ENCODE measurements around the gene INIP.

Gene INIP, protein sequence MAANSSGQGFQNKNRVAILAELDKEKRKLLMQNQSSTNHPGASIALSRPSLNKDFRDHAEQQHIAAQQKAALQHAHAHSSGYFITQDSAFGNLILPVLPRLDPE

DNA sequence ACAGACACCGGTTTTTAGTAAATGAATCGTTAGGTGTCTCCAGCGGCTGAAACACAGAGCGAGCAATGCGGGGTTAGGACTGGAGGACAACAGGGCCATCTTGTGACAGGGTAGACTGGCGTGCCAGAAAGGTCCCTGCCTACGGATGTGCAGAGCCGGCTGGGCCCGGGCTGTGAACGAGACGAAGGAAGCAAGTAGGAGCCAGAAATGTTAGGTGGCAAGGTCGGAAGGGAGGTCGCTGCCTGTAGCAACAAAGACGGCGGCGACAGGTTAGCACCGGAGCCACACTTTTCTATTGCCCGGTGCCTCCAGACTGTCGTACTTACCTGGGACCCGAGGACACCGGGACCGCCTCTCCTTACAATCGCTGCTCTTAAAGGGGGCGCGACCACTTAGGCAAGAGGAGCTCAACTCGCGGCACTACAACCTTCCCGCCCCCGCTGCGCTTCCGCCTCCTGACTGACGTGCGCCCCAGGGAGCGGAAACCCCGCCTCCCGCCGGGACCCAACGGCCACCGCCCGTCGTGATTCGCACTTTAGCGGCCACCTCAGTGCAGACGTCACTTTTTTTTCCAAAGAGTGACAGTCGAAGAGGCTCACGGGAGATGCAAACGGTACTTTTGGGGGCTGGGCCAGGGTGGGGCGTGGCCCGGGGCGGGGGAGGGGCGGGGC is at the start of gene INIP:
Gene INIP (minus strand): TSS at position 457 of the 671 bp plus-strand sequence. CDS start 1,632 bp downstream, outside the sequence.
- DNase-seq, result peak; percentile 98

DNA sequence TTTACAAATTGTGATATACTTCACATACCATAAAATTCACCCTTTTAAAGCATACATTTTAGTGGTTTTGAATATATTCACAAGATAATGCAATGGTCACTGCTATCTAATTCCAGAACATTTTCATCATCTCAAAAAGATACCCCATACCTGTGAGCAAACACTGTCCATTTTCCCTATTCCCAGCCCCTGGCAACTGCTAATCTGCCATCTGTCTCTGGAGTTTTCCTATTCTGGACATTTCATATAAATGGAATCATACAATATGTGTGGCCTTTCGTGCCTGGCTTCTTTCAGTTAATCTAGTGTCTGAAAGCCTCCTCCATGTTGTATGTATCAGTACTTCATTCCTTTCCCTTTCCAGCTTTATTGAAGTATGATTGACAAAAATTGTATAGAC is 47.4 kb upstream of the INIP start:
- no peak for DNase-seq

DNA sequence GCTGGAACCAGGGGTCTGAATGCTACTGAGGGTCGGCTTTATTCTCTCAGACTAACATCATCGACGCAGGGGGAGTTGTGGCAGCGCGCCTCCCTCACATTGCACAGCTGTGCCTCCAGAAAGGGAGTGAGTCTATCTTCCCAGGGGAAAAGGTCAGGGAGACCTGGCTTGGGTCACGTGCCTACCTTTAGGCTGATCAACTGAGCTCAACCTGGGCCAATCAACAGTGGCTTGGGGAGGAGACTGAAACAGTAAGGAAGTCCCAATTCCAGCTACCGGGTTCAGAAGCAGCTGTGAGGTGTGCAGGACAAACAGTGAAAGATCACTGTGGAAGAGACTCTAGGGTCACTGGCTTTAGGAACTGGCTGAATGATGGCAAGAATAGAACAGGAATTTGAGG is 46.9 kb upstream of the INIP start:
- DNase-seq, result no peak

DNA sequence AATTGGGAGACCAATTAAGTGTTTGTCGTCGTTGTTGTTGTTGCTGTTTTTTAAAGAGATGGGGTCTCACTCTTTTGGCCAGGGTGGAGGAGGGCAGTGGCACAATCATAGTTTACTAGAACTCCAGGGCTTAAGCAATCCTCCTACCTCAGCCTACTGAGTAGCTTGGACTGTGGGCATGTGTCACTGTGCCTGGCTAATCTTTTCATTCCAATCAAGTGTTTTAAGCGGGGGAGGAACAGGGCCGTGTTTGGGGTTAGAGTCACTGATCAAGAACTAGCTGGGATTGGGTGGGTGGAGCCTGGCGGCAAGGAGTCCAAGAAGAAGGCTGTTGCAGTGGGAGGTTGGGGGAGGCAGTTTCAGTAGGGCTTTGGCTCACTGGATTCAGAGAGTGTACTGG is 46.4 kb upstream of the INIP start:
- no peak for DNase-seq

DNA sequence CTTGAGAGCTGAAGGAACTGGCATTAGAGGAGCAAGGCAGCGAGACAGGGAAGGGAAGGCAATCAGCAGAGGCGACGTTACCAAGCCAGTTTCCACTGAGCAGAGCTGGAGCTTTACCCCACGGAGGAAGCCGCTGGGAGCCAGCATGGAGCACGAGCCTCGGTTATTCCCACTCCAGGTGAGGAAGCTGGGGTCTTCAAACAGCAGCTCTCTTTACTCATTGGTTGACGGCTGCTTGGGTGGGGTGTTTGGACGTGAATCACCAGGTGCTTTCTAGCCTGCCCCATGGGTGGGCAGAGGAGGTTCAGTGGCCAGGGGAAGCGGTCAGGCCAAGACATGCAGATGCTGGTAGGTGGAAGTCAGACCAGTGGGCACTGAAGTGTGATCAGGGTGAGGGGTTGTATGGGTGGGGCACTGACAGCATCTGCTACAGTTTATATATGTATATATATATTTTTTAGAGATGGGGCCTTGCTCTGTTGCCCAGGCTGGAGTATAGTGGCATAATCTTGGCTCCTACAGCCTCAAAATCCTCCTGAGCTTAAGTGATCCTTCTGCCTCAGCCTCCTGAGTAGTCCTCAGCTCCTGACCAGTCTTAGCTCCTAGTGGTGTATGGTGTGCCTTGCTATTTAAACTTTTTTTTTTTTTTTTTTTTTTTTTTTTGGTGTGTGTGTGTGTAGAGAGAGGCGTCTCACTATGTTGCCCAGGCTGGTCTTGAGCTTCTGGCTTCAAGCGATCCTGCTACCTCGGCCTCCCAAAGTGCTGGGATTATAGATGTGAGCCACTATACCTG is 45.0 kb upstream of the INIP start:
- DNase-seq, result no peak

DNA sequence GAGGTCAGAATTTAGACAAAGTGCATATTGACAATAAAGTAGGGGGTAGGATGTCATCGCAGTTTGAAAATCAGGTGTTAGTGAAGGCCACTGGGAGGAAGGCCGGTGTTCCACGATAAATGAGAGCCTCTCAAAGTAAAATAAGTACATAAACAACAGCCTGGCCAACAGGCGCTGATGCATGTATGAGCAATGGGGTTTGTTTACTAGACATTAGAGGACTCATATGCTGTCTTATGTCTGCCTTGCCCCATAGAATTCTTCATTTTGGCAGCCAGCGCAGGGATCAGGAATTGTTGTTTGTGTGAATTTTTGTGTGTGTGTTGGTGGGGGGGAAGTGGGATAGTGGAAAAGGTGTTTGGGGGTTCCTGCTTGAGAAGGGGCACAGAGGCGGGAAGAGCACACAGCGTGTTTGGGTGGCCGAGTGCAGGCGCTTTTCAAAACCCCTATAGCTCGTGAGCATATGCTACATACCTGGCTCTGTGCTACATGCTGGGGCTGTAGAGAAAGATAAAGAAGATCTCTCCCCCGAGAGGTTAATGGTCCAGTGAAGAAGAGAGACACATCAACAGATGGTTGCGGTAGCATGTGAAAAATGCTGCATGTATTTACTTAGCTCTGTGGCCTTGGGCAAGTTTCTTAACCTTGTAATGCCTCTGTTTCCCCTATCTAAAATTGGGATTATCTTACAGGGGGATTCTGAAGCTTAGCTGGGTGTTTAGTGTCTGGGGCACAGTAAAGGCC is 44.2 kb upstream of the INIP start:
- no peak for DNase-seq

DNA sequence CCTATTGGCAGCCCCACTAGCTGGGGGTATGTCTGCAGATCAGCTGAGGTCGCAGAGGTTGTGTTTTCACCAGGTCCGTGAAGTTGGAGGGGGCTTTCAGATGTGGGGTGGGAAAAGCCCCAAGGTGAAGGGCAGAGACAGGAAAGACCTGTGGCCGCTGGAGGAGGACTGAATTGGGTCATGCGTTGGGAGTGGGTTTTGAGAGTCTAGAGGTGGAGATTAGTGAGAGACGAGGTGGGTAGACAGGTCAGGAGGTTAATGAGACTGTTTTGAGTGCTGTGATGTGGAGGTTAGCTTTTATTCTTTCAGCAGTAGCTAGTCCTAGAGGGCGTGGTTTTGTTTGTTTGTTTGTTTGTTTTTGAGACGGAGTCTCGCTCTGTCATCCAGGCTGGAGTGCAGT is 42.9 kb upstream of the INIP start:
- DNase-seq, result no peak

DNA sequence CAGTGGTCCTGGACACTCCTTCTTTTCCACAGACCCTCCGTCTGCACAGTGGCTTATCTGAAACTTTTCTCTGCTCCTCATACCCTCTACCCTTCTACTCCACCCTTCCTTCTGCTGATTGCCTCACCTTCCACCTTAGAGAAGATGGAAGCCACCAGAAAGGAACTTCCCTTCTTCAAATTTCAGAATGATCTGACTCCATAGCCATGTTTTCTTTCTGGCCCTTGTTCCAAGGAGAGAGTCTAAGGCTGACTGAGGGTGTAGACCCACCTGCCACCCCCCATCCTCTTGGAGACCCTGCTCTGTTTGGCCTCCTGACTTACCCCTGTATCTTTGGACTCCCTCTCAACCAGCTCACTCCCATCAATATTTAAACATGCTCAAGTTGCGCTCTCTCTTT is 40.0 kb upstream of the INIP start:
- DNase-seq, result no peak

DNA sequence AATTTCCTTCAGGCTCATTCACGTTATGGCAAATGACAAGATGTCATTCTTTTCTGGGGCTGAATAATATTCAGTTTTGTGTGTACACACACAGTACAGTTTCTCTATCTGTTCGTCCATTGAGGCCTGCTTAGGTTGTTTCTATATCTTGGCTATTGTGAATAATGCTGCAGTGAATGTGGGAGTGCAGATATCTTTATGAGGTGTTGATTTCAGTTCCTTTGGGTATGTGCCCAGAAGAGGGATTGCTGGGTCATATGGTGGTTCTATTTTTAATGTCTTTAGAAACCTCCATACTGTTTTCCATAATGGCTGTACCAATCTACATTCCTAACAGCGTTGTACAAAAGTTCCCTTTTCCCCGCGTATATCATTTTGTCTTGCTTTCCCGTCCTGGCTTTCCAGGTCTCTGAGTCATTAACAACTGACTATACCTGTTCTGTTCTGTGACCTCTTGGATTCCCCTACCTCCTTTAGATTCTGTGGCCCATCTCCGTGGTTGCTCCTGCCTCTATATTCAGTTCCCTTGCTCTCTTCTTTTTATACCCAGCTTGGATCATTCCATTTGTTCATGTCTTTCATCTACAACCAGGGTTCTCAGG is 39.5 kb upstream of the INIP start:
- DNase-seq, result no peak

DNA sequence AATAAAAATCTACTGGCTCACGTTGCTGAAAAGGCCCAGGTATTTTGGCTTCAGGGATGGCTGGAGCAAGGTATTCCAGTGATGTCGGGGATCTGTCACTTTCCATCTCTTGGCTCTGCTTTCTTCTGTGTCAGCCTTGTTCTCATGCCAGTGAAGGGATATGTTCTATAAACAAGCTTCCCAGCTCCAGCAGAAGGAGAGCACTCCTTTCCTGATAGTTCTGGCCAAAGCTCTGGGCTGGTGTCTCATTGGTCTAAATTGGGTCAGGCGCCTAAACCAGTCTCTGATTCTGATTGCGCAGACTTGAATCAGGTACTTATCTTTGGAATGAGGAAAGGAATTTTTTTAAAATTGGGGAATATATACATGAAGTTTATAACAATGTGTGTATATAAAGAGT is 37.8 kb upstream of the INIP start:
- no peak for DNase-seq

DNA sequence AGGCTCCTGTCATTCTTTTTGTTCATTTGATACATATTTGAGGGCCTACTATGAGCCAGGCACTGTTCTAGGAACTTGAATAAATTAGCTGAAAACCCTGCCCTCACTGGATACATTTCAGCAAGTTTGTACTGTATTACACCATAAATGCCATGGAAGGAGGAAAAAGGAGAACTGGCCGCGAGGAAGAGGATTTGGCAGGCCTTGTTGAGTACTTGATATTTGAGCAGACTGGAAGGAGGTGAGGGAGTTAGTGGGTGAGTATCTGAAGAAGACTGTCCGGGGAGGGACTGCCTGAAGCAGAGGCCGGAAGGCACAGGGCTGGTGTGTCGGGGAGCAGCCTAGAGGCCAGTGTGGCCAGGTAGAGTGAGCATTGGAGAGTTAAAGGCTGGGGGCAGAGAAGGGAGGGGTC is 37.1 kb upstream of the INIP start:
- no peak for DNase-seq

DNA sequence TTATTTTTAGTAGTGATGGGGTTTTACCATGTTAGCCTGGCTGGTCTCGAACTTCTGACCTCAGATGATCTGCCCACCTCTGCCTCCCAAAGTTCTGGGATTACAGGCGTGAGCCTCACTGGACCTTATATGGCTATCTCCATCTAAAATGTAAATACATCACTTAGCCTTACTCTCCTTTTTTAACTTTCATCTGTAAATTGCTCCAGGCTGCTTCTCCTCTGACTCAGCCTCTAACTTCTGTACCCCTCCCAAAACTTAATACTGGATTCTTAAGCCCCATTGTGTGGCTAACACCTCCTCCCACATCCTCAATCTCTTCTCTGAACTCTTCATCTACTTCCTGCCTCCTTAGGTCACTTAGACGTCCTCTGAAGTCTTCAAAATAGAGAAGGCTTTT is 36.7 kb upstream of the INIP start:
- DNase-seq, result no peak

DNA sequence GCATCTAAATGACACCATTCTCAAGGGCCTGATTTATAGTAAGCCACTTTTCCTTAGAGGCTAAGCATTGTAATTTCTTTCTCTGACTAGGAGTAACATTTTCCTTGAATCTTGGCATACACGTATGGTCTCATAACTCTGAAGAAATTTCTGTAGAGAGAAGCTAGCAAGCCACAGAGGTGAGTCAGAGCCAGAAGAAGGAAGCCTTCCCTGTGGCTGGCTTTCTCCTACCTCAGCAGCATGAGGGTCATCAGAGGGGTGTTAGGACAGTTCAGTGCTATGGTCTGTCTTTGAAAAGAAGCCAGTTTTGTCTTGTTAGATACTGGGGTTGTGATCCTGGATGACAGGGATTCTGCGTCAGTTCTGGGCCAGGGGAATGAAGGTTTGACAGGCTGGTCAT is 35.8 kb upstream of the INIP start:
- no peak for DNase-seq

DNA sequence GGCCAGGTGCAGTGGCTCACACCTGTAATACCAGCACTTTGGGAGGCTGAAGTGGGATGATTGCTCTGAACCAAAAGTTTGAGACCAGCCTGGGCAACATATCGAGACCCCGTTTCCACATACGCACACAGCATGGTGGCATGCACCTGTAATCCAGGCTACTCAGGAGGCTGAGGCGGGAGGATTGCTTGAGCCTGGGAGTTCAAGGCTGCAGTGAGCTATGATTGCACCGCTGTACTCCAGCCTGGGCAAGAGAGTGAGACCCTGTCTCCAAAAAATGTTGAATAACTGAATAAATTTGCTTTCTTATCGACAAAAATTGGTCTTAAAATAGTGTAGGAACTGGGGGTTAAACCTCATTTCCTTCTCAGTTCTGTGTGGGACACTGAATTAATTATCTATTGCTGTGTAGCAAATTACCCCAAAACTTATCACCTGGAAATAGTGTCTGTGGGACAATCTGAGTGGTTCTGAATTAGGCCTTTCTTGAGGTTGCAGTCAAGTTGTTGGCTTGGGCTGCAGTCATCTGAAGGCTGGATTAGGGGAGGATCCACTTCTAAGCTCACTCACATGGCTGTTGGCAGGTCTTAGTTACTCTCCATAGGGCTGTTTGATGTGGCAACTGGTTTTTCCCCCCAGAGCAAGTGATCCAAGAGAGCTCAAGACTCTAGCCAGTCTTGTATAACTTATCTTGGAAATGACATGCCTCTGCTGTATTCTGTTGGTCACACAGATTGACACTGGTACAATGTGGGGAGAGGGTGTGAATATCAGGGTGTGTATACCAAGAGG is 34.6 kb upstream of the INIP start:
- DNase-seq, result no peak

DNA sequence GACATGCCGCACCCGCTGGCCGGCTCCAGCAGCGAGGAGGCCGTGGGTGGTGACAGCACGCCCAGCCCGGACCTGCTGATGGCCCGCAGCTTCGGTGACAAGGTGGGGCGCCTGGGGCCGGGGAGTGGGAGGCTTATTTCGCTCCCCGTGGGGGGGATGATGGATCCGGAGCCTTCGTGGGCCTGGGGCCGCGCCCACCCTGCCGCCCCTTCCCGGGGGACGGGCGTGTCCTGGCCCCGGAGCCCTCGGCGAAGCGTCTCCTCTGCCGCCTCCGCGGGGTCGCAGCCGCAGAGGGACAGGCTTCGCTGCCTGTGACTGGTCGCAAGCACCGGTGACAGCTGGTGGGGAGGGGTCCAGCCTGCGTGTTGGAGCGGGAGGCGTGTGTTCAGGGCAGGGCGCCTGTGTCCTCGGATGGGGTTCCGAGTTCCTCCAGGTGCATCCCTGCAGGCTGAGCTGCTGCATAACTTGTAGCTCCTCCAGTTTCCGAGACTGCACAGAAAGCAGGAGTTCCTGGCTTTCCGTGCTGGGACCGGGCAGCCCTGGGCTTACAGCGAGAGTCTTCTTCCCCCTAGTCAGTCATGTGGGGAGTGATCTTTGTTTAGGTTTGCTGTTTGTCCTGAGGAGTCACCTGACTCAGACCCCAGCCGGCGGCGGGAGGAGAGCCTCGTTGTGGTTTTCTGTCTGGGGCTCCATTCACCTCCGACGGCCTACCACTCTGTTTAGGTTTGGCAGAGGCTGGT is 33.3 kb upstream of the INIP start:
- DNase-seq, result peak; percentile 69

DNA sequence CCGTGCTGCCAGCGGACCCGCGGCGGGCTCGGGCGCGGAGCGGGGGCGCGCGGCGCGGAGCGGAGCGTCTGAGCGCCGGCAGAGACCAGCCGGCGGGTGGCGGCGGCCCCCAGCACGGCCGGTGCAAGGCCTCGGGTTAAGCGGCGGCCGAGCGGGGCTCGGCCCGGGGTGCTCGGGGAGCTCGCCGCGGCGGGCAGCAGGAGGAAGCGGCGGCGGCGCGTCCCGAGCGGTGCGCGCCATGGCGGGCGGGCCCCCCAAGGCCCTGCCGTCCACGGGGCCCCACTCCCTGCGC is 32.8 kb upstream of the INIP start:
- DNase-seq, result no peak

DNA sequence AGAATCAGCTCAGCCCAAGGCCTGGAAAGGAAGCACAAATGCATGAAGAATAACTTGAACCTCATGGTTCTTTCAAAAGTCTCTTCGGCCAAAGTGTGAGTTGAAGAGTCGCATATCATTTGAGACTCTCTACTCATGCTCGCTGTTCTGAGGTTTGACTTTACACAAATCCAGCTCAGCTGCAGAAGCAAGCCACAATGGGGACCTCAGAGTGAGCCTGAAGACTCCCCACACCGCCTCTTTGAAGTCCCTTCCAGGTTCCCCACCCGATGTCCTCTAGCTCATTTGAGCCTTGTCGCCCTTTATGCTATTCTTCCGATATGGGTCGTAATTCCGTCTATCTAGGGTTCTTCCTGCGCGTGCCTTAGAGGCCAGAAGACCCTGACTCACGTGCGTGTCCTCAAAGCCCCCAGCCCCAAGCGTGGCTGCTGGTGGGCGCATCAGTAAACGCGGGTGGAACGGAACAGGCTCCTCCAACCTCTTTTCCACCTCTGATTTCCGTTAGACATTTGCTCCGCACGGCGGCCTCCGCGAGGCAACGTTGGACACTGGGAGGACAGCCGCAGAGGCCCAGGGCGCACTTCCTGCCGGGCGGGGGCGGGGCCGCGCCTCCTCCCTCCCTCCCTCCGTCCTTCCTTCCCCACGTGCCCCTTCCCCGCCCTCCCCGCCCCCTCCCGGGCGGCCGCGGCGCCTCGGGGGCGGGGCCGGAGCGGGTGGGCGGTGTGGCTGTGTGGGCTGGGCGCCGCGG is 32.3 kb upstream of the INIP start, which contains the start of gene SNX30:
Gene SNX30 (plus strand): TSS at position 745 of the 748 bp plus-strand sequence. CDS start 242 bp downstream, outside the sequence.
- DNase-seq, result peak; percentile 86

DNA sequence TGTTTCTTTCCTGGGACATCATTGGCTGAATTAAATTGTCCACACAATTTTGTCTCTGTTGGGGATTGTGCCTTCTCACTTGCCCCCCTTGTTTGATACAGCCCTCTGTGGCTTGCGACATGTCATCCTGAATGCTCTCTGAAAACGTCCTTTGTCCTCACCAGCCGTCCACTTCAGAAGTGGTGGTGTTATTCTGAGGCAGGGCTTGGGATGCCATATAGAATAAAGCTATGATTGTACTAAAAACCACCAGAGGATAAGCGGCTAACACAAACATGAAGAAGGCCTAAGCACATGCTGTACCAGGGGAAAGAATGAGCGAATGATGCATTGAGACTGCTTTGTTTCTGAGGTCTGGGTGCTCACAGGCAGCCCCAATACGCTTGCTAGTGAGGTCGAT is 29.2 kb upstream of the INIP start:
- no peak for DNase-seq

DNA sequence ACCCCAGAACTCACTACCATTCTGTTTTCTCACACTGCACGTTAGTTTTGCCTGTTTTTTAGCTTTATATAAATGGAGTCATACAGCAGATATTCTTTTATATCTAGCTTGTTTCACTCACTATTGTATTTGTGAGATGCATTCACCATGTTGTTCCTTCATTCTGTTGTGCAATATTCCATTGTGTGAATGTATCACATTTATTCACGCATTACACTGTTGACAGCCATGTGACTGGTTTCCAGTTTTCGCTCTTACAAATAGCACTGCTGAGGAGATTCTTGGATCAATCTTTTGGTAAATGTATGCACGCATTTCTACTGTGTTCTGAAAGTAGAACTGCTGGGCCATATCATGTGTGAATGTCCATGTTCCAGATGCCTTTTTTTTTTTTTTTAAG is 26.3 kb upstream of the INIP start:
- DNase-seq, result no peak

DNA sequence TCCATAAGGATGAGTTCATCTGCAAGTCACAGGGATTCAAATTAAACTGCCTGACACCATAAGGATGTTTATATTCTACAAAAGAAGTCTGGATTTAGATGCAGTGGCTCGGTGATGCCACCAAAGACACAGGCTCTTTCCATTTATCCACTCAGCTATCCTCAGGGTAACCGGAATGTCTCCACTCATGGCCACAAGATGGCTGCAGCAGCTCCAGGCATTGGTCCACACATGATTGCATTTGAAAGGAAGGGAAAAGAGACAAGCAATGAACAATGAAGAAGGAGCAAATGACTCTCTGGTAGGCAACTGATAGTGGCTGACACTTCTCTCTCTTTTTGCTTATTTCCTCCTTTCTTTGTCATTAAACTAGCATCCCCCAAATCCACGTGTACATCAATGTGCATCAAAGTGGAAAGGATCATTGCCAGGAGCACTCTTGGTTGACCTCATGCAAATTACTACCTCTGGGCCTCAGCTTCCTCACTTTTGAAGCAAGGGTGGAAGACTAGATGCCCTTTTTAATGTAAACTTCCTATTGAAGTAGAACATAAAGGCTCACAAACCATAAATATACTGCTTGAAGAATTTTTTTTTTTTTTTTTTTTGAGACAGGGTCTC is 25.4 kb upstream of the INIP start:
- no peak for DNase-seq

DNA sequence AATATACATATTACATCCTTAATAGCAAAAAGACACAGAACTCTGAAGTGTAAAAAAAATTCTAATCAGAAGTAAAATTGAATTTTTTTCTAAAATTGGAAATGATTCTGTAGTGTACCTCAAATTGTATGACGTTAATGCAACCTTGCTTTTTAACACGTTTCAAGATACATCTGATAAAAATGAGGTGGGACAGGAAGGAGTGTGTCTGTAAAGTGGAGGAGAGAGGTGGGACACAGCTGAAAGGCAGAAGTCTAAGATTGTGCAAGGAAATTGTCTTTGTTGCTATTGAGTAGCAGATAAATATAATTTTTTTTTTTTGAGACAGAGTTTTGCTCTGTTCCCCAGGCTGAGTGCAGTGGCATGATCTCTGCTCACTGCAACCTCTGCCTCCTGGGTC is 17.0 kb upstream of the INIP start:
- no peak for DNase-seq
